SU-DHL-6 (cell line): ENCODE data around the gene L3MBTL4.

Source experiments
- H2AFZ ChIP-seq: fragments of 200-600 bp; sonication (generic); 2 replicates; pipeline ENCODE4 v1.6.1; 2014; ENCODE audit warnings: low read depth, mild to moderate bottlenecking, moderate library complexity, mixed read lengths, antibody characterized with exemption, low read length; ENCODE audit not compliant: severe bottlenecking
- H3F3A ChIP-seq: fragments of 200-600 bp; shearing (Covaris generic); 2 replicates; pipeline ENCODE4 v1.6.0; 2016; ENCODE audit warnings: antibody characterized with exemption, mild to moderate bottlenecking; ENCODE audit not compliant: insufficient read depth
- H3K27ac ChIP-seq: fragments of 200-600 bp; sonication (generic); 2 replicates; pipeline ENCODE4 v1.5.1; 2016; ENCODE audit warnings: low read depth, mild to moderate bottlenecking, low read length, moderate library complexity, mixed read lengths
- H3K27me3 ChIP-seq: fragments of 200-600 bp; sonication (generic), shearing (Covaris generic); 2 replicates; pipeline ENCODE4 v1.6.0; 2014; ENCODE audit warnings: mild to moderate bottlenecking, low read length
- H3K36me3 ChIP-seq: fragments of 200-600 bp; sonication (generic); 2 replicates; pipeline ENCODE4 v1.6.1; 2014; ENCODE audit warnings: mild to moderate bottlenecking, low read length, mixed read lengths
- H3K4me2 ChIP-seq: fragments of 300-600, 200-600 bp; shearing (Covaris generic), sonication (generic); 2 replicates; pipeline ENCODE4 v1.6.0; 2014; ENCODE audit warnings: low read length, low read depth, mild to moderate bottlenecking; ENCODE audit not compliant: poor library complexity, severe bottlenecking
- H3K4me3 ChIP-seq: fragments of 200-600 bp; sonication (generic); 2 replicates; pipeline ENCODE4 v1.5.1; 2014; ENCODE audit warnings: antibody characterized with exemption, low read length, mild to moderate bottlenecking, mixed read lengths; ENCODE audit not compliant: insufficient read depth, poor library complexity, severe bottlenecking
- H3K79me2 ChIP-seq: fragments of 200-600 bp; sonication (generic); 2 replicates; pipeline ENCODE4 v1.6.1; 2014; ENCODE audit warnings: mild to moderate bottlenecking, low read length, moderate library complexity; ENCODE audit not compliant: insufficient read depth
- H3K9ac ChIP-seq: fragments of 200-600 bp; sonication (generic); 2 replicates; pipeline ENCODE4 v1.7.0; 2014; ENCODE audit warnings: mild to moderate bottlenecking, low read length
- H3K9me2 ChIP-seq: fragments of 200-600 bp; sonication (generic); replicated peaks from 2 replicates; pipeline ENCODE4 v1.6.1; 2014; ENCODE audit warnings: low read length; ENCODE audit not compliant: insufficient read depth
- H3K9me3 ChIP-seq: fragments of 200-600 bp; sonication (generic); 2 replicates; pipeline ENCODE4 v1.6.1; 2014; ENCODE audit warnings: low read length, mixed read lengths; ENCODE audit not compliant: insufficient read depth
- H4K20me1 ChIP-seq: fragments of 200-600 bp; sonication (generic); 2 replicates; pipeline ENCODE4 v1.6.1; 2014; ENCODE audit warnings: low read depth, mild to moderate bottlenecking, antibody characterized with exemption, low read length, moderate library complexity, mixed read lengths
- CTCF ChIP-seq: fragments of 200-600 bp; sonication (generic); IDR thresholded peaks from one replicate; pipeline ENCODE4 v1.5.1; 2017; ENCODE audit warnings: antibody characterized with exemption, mild to moderate bottlenecking, low read length, moderate library complexity; ENCODE audit not compliant: insufficient read depth, poor library complexity, severe bottlenecking
- EZH2phosphoT487 ChIP-seq: fragments of 200-600 bp; sonication (generic), shearing (Covaris generic); conservative IDR thresholded peaks from 2 replicates; pipeline ENCODE4 v1.6.1; 2018; ENCODE audit warnings: mild to moderate bottlenecking, antibody characterized with exemption, low read length, moderate library complexity, mixed read lengths

L3MBTL4 gene

DNA sequence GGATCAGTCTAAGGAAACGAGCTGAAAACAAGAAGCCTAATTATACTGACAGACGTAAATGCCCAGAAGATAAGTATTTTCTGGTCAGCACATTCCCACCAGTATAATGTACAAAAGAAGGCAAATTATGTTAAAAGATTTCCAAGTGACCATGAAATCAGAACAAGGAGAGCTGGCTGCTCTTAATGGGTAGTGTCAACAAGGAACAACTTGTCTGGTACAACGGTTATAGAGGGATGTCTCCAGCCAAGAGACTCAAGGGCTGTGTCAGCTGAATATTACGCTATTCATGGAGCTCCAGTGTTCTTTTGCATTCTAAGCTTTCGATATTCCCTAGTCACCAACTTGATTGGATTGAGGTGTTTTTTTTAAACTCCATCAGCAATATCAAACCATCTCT, 8.6 kb upstream of the L3MBTL4 start:
- Histone ChIP-seq H3K27ac (no peak overlapping the region), H3K4me2 (no peak overlapping the region), H3K27me3 (no peaks in the 10 kb centered on the region), H3K9me2 (no peaks in the 10 kb centered on the region), H3F3A (no peaks in the 10 kb centered on the region), H3K4me3 (no peak overlapping the region), H3K9me3 (no peaks in the 10 kb centered on the region), H3K79me2 (no peaks in the 10 kb centered on the region), H3K36me3 (no peaks in the 10 kb centered on the region), H4K20me1 (no peaks in the 10 kb centered on the region), H3K9ac (no peak overlapping the region), H2AFZ (no peak overlapping the region)
- no peak for TF ChIP-seq CTCF

- no peaks in the 10 kb centered on the region for H4K20me1 ChIP-seq
- H2AFZ ChIP-seq, result no peak overlapping the region
- no peaks in the 10 kb centered on the region for H3F3A ChIP-seq
- no peaks in the 10 kb centered on the region for H3K36me3 ChIP-seq
- no peaks in the 10 kb centered on the region for H3K27me3 ChIP-seq
- no peaks in the 10 kb centered on the region for H3K9me3 ChIP-seq
- TF ChIP-seq CTCF (no peak), EZH2phosphoT487 (no peak)
- H3K4me3 ChIP-seq, result no peak overlapping the region
- no peak overlapping the region for H3K27ac ChIP-seq
- no peaks in the 10 kb centered on the region for H3K79me2 ChIP-seq
- no peak overlapping the region for H3K4me2 ChIP-seq
- no peak overlapping the region for H3K9ac ChIP-seq
- H3K9me2 ChIP-seq, result no peaks in the 10 kb centered on the region
Observed at GRCh38 chr18:6414118-6414722, 491 bp downstream of the L3MBTL4 start.

GRCh38 chr18:6413579-6414117, 1.1 kb downstream of the L3MBTL4 start:
- Histone ChIP-seq H2AFZ (no peak overlapping the region), H3K36me3 (no peaks in the 10 kb centered on the region), H3K9me3 (no peaks in the 10 kb centered on the region), H3K9me2 (no peaks in the 10 kb centered on the region), H3F3A (no peaks in the 10 kb centered on the region), H3K79me2 (no peaks in the 10 kb centered on the region), H3K9ac (no peak overlapping the region), H3K4me2 (no peak overlapping the region), H3K27ac (no peak overlapping the region), H3K27me3 (no peaks in the 10 kb centered on the region), H3K4me3 (no peak overlapping the region), H4K20me1 (no peaks in the 10 kb centered on the region)
- no peak for TF ChIP-seq CTCF
- TF ChIP-seq EZH2phosphoT487, result no peak
